ENCODE measurements around the gene FASTK.

FASTK gene, protein sequence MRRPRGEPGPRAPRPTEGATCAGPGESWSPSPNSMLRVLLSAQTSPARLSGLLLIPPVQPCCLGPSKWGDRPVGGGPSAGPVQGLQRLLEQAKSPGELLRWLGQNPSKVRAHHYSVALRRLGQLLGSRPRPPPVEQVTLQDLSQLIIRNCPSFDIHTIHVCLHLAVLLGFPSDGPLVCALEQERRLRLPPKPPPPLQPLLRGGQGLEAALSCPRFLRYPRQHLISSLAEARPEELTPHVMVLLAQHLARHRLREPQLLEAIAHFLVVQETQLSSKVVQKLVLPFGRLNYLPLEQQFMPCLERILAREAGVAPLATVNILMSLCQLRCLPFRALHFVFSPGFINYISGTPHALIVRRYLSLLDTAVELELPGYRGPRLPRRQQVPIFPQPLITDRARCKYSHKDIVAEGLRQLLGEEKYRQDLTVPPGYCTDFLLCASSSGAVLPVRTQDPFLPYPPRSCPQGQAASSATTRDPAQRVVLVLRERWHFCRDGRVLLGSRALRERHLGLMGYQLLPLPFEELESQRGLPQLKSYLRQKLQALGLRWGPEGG

DNA sequence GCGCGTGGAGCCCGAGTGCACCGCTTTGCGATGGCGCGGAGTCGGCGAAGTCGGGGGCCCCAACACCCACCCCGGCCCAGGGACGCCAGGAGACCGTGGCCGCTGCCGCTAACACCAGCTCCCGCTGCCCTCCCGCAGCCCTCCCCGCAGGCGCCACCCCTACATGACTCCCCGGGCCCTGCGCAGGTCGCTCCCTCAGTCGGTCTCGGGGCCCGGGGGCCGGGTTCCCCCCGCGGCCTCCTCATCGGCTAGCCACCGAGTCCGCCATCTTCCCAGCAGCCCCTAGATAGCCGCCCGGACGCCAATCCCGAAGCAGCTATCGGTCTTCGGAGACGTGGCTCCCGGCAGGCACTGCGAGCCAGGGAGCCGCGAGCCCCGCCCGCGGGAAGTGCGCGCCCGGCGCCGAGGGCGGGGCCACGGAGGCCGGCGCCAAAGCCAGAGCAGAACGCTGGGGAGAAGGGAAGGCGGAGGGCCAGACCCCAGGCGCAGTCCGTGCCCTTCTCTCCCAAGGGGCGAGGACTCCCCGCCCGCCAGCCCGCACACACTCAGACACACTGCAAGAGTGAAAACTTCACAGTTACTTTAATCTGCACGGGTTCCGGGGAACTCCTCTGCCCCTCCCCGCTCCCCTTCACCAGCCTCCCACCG, at the start of gene FASTK:
Gene FASTK (minus strand): TSS at position 288 of the 648 bp plus-strand sequence. CDS start 43 bp downstream, at position 245.
- TF ChIP-seq, protein P1, sequence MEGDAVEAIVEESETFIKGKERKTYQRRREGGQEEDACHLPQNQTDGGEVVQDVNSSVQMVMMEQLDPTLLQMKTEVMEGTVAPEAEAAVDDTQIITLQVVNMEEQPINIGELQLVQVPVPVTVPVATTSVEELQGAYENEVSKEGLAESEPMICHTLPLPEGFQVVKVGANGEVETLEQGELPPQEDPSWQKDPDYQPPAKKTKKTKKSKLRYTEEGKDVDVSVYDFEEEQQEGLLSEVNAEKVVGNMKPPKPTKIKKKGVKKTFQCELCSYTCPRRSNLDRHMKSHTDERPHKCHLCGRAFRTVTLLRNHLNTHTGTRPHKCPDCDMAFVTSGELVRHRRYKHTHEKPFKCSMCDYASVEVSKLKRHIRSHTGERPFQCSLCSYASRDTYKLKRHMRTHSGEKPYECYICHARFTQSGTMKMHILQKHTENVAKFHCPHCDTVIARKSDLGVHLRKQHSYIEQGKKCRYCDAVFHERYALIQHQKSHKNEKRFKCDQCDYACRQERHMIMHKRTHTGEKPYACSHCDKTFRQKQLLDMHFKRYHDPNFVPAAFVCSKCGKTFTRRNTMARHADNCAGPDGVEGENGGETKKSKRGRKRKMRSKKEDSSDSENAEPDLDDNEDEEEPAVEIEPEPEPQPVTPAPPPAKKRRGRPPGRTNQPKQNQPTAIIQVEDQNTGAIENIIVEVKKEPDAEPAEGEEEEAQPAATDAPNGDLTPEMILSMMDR (conservative IDR thresholded peaks at IDR 0.05; ENCODE audit: low read length), result no peak
- DNase-seq (ENCODE audit: low read depth), result peak; percentile 90
- H3K4me3 ChIP-seq (ENCODE audit: low read length), result peak within 1 kb of the TSS; percentile 82

DNA sequence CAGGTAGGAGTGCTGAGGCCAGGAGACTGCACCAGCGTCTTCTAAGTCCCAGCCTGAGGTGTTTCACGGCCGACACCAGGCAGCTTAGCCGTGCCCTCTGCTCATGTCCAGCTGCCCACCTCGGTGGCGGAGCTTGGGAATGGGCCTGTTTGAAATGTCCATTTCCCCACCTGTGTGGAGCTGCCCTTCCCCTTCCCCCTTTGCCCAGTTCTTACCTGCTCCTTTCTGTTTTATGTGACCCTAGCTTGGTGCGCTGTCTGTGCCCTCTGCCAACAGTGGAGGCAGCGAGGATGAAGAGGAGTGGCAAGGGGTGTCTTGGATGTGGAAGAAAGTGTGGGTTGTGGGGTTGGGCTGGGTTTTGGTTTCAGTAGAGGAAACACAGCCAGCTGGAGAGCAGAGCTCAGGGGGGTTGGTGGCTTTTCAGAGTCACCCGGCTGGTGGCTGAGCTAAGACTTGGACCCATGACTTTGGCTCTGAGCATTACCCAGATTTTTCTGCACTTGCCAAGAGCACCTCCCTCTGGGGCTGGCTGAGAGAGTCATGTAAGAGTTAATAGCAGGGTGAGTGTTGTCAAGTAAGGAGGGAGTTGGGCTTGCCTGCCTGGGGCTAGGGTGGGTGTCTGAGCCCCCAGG, 49.5 kb upstream of the FASTK start:
- TF ChIP-seq, protein P1 (conservative IDR thresholded peaks at IDR 0.05; ENCODE audit: low read length), result no peak
- DNase-seq (ENCODE audit: low read depth), result no peak
- H3K4me3 ChIP-seq (ENCODE audit: low read length), result no peak overlapping the region

DNA sequence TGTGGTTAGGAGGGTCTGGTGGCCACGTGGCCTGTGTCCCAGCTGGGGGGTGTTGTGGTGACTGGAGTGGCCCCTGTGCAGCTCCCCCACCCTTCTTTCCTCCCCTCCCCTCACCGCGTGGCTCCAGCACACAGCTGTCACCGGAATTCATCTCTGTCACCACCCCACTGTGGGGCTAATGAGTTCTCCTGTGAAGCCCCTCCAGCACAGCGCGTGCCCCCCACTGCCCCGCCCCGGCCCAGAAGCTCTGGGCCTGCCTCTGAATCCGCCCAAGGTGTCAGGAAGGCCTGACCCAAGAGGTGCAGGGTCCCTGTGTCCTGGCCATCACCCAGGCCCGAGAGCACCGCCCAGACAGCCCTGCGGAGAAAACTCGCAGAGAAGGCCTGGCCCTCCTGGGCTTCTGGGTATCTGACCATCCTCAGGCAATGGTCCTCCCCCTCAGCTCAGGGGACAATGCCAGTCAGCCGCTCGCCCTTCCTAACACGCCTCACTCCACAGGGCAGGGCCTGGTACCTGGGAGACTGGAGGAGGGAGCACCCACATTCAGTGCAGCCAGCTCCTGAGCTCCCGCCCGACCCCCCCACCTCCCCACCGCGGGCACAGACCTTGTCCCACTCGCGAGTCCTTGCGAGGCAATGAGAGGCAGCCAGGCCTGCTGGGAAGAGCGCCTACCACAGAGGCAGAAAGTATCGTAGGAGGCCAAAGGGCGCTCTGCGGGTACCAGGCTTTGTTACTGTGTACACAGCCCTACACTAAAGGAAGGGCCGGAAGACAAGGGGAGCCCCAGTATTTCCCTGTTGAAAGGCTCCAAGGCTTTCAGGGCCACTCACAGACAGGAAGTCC, 48.7 kb upstream of the FASTK start:
- TF ChIP-seq, protein P1 (conservative IDR thresholded peaks at IDR 0.05; ENCODE audit: low read length), result no peak
- H3K4me3 ChIP-seq (ENCODE audit: low read length), result no peak overlapping the region
- DNase-seq (ENCODE audit: low read depth), result no peak

DNA sequence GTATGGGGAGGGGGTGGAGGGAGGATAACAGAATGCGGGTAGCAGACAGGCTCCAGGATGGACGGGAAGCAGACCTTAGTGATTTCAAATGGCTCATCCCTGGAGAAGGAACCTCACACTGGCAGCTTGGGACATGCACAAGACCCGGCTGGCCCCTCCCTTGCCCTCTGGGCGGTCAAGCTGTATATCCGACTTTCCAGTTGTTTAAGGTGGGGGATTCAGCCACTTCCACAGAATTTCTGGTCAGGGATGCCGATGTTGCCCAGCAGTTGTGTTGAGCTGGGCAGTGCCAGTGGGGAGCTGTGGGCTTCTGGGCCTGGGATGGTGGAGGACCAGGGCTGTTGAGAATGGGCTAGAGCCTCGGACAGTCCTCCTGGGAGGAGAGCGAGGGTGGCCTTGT, 48.1 kb upstream of the FASTK start:
- no peak for DNase-seq (ENCODE audit: low read depth)
- TF ChIP-seq, protein P1 (conservative IDR thresholded peaks at IDR 0.05; ENCODE audit: low read length), result no peak
- no peak overlapping the region for H3K4me3 ChIP-seq (ENCODE audit: low read length)

DNA sequence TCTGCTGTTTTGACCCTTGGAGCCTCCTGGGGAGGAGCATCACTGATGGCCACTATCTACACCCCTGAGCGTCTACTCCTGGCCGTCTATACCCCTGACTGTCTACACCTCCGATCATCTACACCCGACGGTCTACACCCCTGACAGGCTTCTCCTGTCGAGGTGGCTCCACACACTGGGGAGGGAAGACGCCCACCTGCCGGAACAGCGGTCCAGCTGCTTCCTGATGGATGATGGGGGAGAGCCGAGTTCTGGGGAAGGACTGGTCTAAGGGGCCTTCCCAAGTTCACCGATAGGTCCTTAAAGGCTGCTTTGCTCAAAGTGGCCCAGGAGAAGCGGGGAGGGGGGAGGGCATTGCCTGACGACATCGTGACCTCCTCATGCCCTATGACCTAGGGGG, 47.5 kb upstream of the FASTK start:
- H3K4me3 ChIP-seq (ENCODE audit: low read length), result no peak overlapping the region
- TF ChIP-seq, protein P1 (conservative IDR thresholded peaks at IDR 0.05; ENCODE audit: low read length), result no peak
- no peak for DNase-seq (ENCODE audit: low read depth)

DNA sequence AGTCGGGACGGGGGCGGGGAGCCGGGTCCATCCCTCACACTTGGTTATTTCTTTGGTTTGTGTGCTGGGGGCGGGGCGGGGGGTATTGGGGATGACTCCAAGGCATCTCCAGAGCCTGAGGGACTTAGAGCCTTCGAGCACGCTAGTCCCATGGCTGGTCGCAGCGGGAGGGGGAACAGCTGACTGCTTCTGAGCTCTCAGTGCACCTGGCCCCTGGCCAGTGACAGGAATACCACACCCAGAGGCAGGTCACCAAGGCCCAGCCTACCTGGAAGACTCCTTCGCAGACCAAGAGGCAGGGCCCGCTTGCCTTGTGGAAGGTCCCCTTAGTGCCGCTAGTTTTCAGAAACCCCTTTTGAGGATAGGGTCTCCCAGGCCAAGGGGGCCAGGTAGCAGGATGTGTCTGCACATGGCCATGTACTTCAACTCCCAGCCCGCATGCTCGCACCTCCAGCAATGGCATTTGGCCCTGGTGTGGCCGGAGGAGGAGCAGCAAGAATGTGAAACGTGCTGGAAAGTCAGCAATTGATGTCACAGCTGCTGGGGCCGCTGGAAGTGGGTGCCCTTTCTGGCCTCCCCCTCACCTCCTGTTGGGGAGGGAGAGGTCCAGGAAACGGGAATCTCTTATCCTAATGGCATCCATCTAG, 46.0 kb upstream of the FASTK start:
- no peak overlapping the region for H3K4me3 ChIP-seq (ENCODE audit: low read length)
- TF ChIP-seq, protein P1 (conservative IDR thresholded peaks at IDR 0.05; ENCODE audit: low read length), result no peak
- DNase-seq (ENCODE audit: low read depth), result no peak

All from AG10803 (cell line).